K562 (cell line): ENCODE results near the gene CTXN1. TPM values are rescaled to one million over a fixed set of nuclear protein-coding genes. Genes with fewer than 3 reads are reported as not detected.

Source experiments
- ATAC-seq: fragments of 200-7000 bp; cut with Tn5 transposase; 3 replicates; pipeline ENCODE4 v1.9.1; 2020; ENCODE audit warnings: moderate library complexity
- Bru-seq: library from RNA; stranded (reverse); fragments of 400-500 nt; gene quantifications from one replicate; lab custom pipeline; 2021; lab: Mats Ljungman, UMichigan
- BruChase-seq, 2 experiments: library from RNA; stranded (reverse); fragments of 400-500 nt; gene quantifications; one replicate each; lab custom pipeline; 2021; lab: Mats Ljungman, UMichigan
- BruUV-seq: library from RNA; stranded (reverse); fragments of 400-500 nt; replicated peaks from 2 replicates; lab custom pipeline; 2021; lab: Mats Ljungman, UMichigan
- CTCF ChIA-PET: fragments of 300-600 bp; formaldehyde crosslinking; extraction: SDS; loops from one replicate; lab custom pipeline; 2021; ENCODE audit warnings: low intra/inter-chr PET ratio; lab: Yijun Ruan, JAX
- POLR2A ChIA-PET: fragments of 300-600, 350-650 bp; sonication (Branson Sonifier 250); formaldehyde crosslinking; extraction: SDS; loops from one replicate; lab custom pipeline; 2021; ENCODE audit warnings: antibody characterized with exemption, inconsistent platforms; lab: Yijun Ruan, JAX
- DNase-seq, 4 experiments: peaks; one replicate each; pipeline versions ENCODE4 v3.0.0 to v3.0.0-alpha.2; 2011 to 2018; ENCODE audit warnings: low spot score in 3 of 4, mixed read lengths in 3 of 4; ENCODE audit errors: extremely low read depth in 1 of 4
- FAIRE-seq: peaks from 2 replicates; lab custom pipeline; 2011; peaks lifted over from hg19 to GRCh38; lab: Jason Lieb, UNC
- H2AFZ ChIP-seq: 2 replicates; pipeline ENCODE4 v1.6.0; 2011; ENCODE audit warnings: low read depth, low read length, control low read depth, inconsistent platforms
- H3K27ac ChIP-seq: fragments of 200-600 bp; 3 replicates; pipeline ENCODE4 v1.8.0; 2011; ENCODE audit warnings: low read depth, mild to moderate bottlenecking, control low read depth, inconsistent platforms, low read length, moderate library complexity, mixed read lengths; ENCODE audit errors: extremely low read depth
- H3K27me3 ChIP-seq, 2 experiments: fragments of 300-600 bp in 1 of 2; 2 replicates in 1 of 2; 3 replicates in 1 of 2; pipeline versions ENCODE4 v1.6.0 to v1.8.0; 2011; ENCODE audit warnings: inconsistent platforms in 2 of 2, low read length in 2 of 2, mild to moderate bottlenecking in 1 of 2, mixed read lengths in 1 of 2, moderate library complexity in 1 of 2; ENCODE audit not compliant: control insufficient read depth in 2 of 2, insufficient read depth in 2 of 2
- H3K36me3 ChIP-seq: fragments of 300-600 bp; 3 replicates; pipeline ENCODE4 v1.8.0; 2011; ENCODE audit warnings: mild to moderate bottlenecking, low read length, inconsistent platforms; ENCODE audit not compliant: control insufficient read depth, insufficient read depth
- H3K4me1 ChIP-seq, 2 experiments: fragments of 200-600 bp in 1 of 2; replicated peaks in 1 of 2; 2 replicates in 1 of 2; 3 replicates in 1 of 2; pipeline versions ENCODE4 v1.5.1 to v1.8.0; 2011; ENCODE audit warnings: inconsistent platforms in 2 of 2, low read length in 2 of 2, mild to moderate bottlenecking in 1 of 2, mixed read lengths in 1 of 2, moderate library complexity in 1 of 2; ENCODE audit not compliant: control insufficient read depth in 2 of 2, insufficient read depth in 2 of 2
- H3K4me2 ChIP-seq: 2 replicates; pipeline ENCODE4 v1.6.1; 2011; ENCODE audit warnings: low read length, control low read depth, inconsistent platforms, mixed read lengths; ENCODE audit not compliant: insufficient read depth
- H3K4me3 ChIP-seq: fragments of 200-600 bp; sonication (generic), shearing (Covaris generic); 2 replicates; pipeline ENCODE4 v1.5.1; 2016; ENCODE audit warnings: control low read depth, inconsistent platforms
- H3K79me2 ChIP-seq: fragments of 200-600 bp; 3 replicates; pipeline ENCODE4 v1.8.0; 2011; ENCODE audit warnings: low read length, inconsistent platforms; ENCODE audit not compliant: control insufficient read depth, insufficient read depth
- H3K9ac ChIP-seq, 2 experiments: 2 replicates each; pipeline versions ENCODE4 v1.6.0 to v1.6.1; 2011; ENCODE audit warnings: low read depth in 2 of 2, low read length in 2 of 2, control low read depth in 1 of 2, inconsistent platforms in 1 of 2, mild to moderate bottlenecking in 1 of 2, mixed read lengths in 1 of 2; ENCODE audit not compliant: insufficient read depth in 1 of 2
- H3K9me1 ChIP-seq: one replicate; pipeline ENCODE4 v1.6.0; 2011; ENCODE audit warnings: inconsistent platforms, mild to moderate bottlenecking, low read length, moderate library complexity; ENCODE audit not compliant: control insufficient read depth, insufficient read depth
- H3K9me3 ChIP-seq: replicated peaks from 2 replicates; pipeline ENCODE4 v1.5.1; 2011; ENCODE audit warnings: low read depth, low read length, inconsistent platforms; ENCODE audit not compliant: control insufficient read depth, insufficient read depth
- H4K20me1 ChIP-seq: replicated peaks from 2 replicates; pipeline ENCODE4 v1.6.1; 2011; ENCODE audit warnings: low read length, inconsistent platforms, mixed read lengths; ENCODE audit not compliant: control insufficient read depth, insufficient read depth
- HSF4 ChIP-seq: fragments of 250-450 bp; sonication (Bioruptor Pico); IDR thresholded peaks from 2 replicates; pipeline ENCODE4 v2.1.2; 2022; ENCODE audit warnings: mild to moderate bottlenecking, moderate library complexity, borderline replicate concordance
- JUNB ChIP-seq: fragments of 450-650 bp; formaldehyde crosslinking; conservative IDR thresholded peaks from 2 replicates; pipeline ENCODE4 v1.4.0; 2020; ENCODE audit warnings: mild to moderate bottlenecking
- NKRF ChIP-seq: fragments of 450-650 bp; IDR thresholded peaks from 2 replicates; pipeline ENCODE4 v1.6.1; 2016; ENCODE audit warnings: borderline replicate concordance
- SIX5 ChIP-seq, 2 experiments: IDR thresholded peaks; 2 replicates each; pipeline ENCODE4 v1.6.1; 2011; ENCODE audit warnings: low read length in 2 of 2, borderline replicate concordance in 1 of 2, low read depth in 1 of 2, mild to moderate bottlenecking in 1 of 2, moderate library complexity in 1 of 2; ENCODE audit not compliant: insufficient read depth in 1 of 2
- ZFX ChIP-seq: sonication (generic); formaldehyde crosslinking; IDR thresholded peaks from 2 replicates; pipeline ENCODE4 v1.8.0; 2022; ENCODE audit warnings: mild to moderate bottlenecking, missing genetic modification reagents, moderate library complexity
- ZNF75A ChIP-seq: fragments of 450-650 bp; formaldehyde crosslinking; IDR thresholded peaks from 2 replicates; pipeline ENCODE4 v1.4.0; 2020; ENCODE audit warnings: mild to moderate bottlenecking
- ZNF780A ChIP-seq: fragments of 250-450 bp; sonication (Bioruptor Pico); IDR thresholded peaks from 2 replicates; pipeline ENCODE4 v1.5.0; 2021; ENCODE audit warnings: mild to moderate bottlenecking
- WGBS: fragments of 100-300 bp; shearing (Covaris generic); methylation state at CpG from one replicate; pipeline ENCODE4 v1.1.6; 2016; ENCODE audit warnings: low coverage, mixed read lengths; ENCODE audit not compliant: insufficient coverage; ENCODE audit errors: missing lambda C conversion rate; 5-methylcytosine and 5-hydroxymethylcytosine counted together
- in situ Hi-C: fragments of 300-500 bp; cut with MboI; formaldehyde crosslinking; loops from 4 replicates; pipeline ENCODE4 v1.15.0; 2018; ENCODE audit warnings: inconsistent platforms, mixed read lengths
- intact Hi-C: fragments of 100-400 bp; cut with micrococcal nuclease; formaldehyde crosslinking; loops from 2 replicates; pipeline ENCODE4 v1.14.2; 2022
- long read RNA-seq, 3 experiments: library from polyadenylated mRNA in 2 of 3; library from RNA in 1 of 3; unstranded in 2 of 3; stranded (forward) in 1 of 3; transcript quantifications; one replicate each; pipeline ENCODE4 v2.0.0, GENCODE V29; 2019 to 2022
- polyA minus RNA-seq, 3 experiments: library from RNA; depleted of rRNA, polyadenylated mRNA; stranded (reverse); fragments of >200 nt; gene quantifications; 2 replicates each; pipeline ENCODE4 v1.2.3, GENCODE V29; 2011
- polyA plus RNA-seq, 8 experiments: library from polyadenylated mRNA; depleted of rRNA in 4 of 8; stranded (reverse) in 5 of 8; unstranded in 3 of 8; fragments of >200 nt; fragmentation: Nextera tagmentation in 2 of 8; fragmentation: Illumina TruSeq in 1 of 8; extraction: Ambion mirVana in 2 of 8; extraction: Trizol in 1 of 8; gene quantifications; 2 replicates each; pipeline versions ENCODE4 v1.2.1 to v1.2.3, GENCODE V29; 2011 to 2014; ENCODE audit warnings: inconsistent platforms in 1 of 8, missing spikeins in 1 of 8
- total RNA-seq, 7 experiments: library from RNA; depleted of rRNA in 6 of 7; stranded (reverse); fragments of >200 nt in 6 of 7; fragmentation: Illumina TruSeq in 2 of 7; extraction: Trizol in 2 of 7; gene quantifications; 2 replicates each; pipeline versions ENCODE4 v1.2.1 to v1.2.3, GENCODE V29; 2011 to 2021; ENCODE audit warnings: low replicate concordance in 1 of 7
- TF ChIP-seq, protein P1 (sequence below), 3 experiments: IDR thresholded peaks in 2 of 3; conservative IDR thresholded peaks in 1 of 3; 2 replicates each; pipeline ENCODE4 v1.5.1; 2011 to 2012; ENCODE audit warnings: low read length in 3 of 3, mild to moderate bottlenecking in 3 of 3, control low read depth in 2 of 3, improper control_type of control experiment in 1 of 3, inconsistent platforms in 1 of 3, low read depth in 1 of 3, mixed read lengths in 1 of 3, moderate library complexity in 1 of 3; ENCODE audit not compliant: insufficient read depth in 2 of 3
- TF ChIP-seq, protein P2 (sequence below), 2 experiments: fragments of 200-800 bp in 1 of 2; sonication (Bioruptor generic) in 1 of 2; sonication (generic) in 1 of 2; formaldehyde crosslinking in 1 of 2; IDR thresholded peaks in 1 of 2; conservative IDR thresholded peaks in 1 of 2; 2 replicates each; pipeline versions ENCODE4 v1.5.0 to v1.6.1; 2016 to 2020; ENCODE audit warnings: missing compliant biosample characterization in 1 of 2, missing genetic modification characterization in 1 of 2, missing genetic modification reagents in 1 of 2

The CTXN1 gene
- 0.67 and 3.5 TPM in 2 replicates for total RNA-seq (2011; cell fraction: chromatin; rRNA removed; ENCODE audit: low replicate concordance)
- total RNA-seq (2011; cell fraction: nucleolus; rRNA removed): 6.2 and 8.0 TPM in 2 replicates
- 2.6 and 3.4 TPM in 2 replicates for total RNA-seq (2011; cell fraction: nucleoplasm; rRNA removed)
- 7.4 and 10.9 TPM in 2 replicates for total RNA-seq (2014; rRNA removed)
- total RNA-seq (2014; rRNA removed; fragmentation: Illumina TruSeq; extraction: Trizol): 0.15 and 0.19 TPM in 2 replicates
- total RNA-seq (2015; rRNA removed; fragmentation: Illumina TruSeq; extraction: Trizol): 1.8 and 2.3 TPM in 2 replicates
- 37.4 and 38.9 TPM in 2 replicates for total RNA-seq (2021)
- polyA plus RNA-seq (2011; rRNA removed): 1.3 and 1.4 TPM in 2 replicates
- polyA plus RNA-seq (2011; cell fraction: cytosol; rRNA removed): 6.3 and 53.8 TPM in 2 replicates
- polyA plus RNA-seq (2011; cell fraction: nucleus; rRNA removed): 3.6 and 12.2 TPM in 2 replicates
- 4.8 and 15.6 TPM in 2 replicates for polyA plus RNA-seq (2012)
- 1.5 and 4.9 TPM in 2 replicates for polyA plus RNA-seq (2014; fragmentation: Illumina TruSeq; extraction: Trizol)
- polyA plus RNA-seq (2014; fragmentation: Nextera tagmentation; extraction: Ambion mirVana): not detected
- 9.2 and 14.5 TPM in 2 replicates for polyA plus RNA-seq (2014; rRNA removed)
- polyA minus RNA-seq (2011; rRNA and poly(A)+ RNA removed): 0.14 TPM in 1 of 2 replicates, not detected in the other
- 15.8 and 19.9 TPM in 2 replicates for polyA minus RNA-seq (2011; cell fraction: cytosol; rRNA and poly(A)+ RNA removed)
- polyA minus RNA-seq (2011; cell fraction: nucleus; rRNA and poly(A)+ RNA removed): 2.3 and 2.7 TPM in 2 replicates
- percentile 50 among the genes with signal in this experiment for Bru-seq, nascent RNA
- BruChase-seq, experiment 1, labeled RNA remaining after a 2-hour chase: percentile 43 among the genes with signal in this experiment
- percentile 43 among the genes with signal in this experiment for BruChase-seq, experiment 2, labeled RNA remaining after a 6-hour chase
- long read RNA-seq, experiment 1, partial matches to known transcripts: 0 of 29 reads
- long read RNA-seq, experiment 1, other reads (novel, unspliced or antisense): 26 of 29 reads
- long read RNA-seq, experiment 2, transcript CTXN1-201 (2 exons, 1,274 nt): major isoform, 54 of 78 reads
- long read RNA-seq, experiment 2, partial matches to known transcripts: 24 of 78 reads
- long read RNA-seq, experiment 2, other reads (novel, unspliced or antisense): 0 of 78 reads
- long read RNA-seq, experiment 3: 0 reads

GRCh38 chr19:7926021-7926726 is at the start of gene CTXN1:
Gene CTXN1 (minus strand): TSS chr19:7926135. CDS start chr19:7925538, 597 bp downstream.
- no peaks in the 10 kb centered on the region for H3K9me3 ChIP-seq
- BruUV-seq: no TSS peak
- DNase-seq (peak; percentile 80 to 92 (median 85)), FAIRE-seq (peak; percentile 70), ATAC-seq (peak; percentile 73)
- peak within 1 kb of the TSS; percentile 73 for H3K27ac ChIP-seq
- POLR2A ChIA-PET: interaction anchor here (0.6 to 2.7 kb wide), 5 partner anchors 9 to 835 kb away, joined by 3 to 17 read pairs (median 4); partner anchors contain the start of gene TIMM44
- CTCF ChIA-PET: no interaction called here
- intact Hi-C loops (no loop called here), in situ Hi-C loops (no loop called here)
- peaks cover 27% of the 10 kb centered on the region for H4K20me1 ChIP-seq
- H2AFZ ChIP-seq: peak within 1 kb of the TSS; percentile 79
- H3K79me2 ChIP-seq: no peaks in the 10 kb centered on the region; the same call in 2 of the 3 replicates
- H3K36me3 ChIP-seq: peaks cover 47% of the 10 kb centered on the region; the same call in 1 of the 3 replicates
- under 1% methylated on average over 11 of the region's 65 CpGs for WGBS
- no peaks in the 10 kb centered on the region for H3K9me1 ChIP-seq
- peak within 1 kb of the TSS; percentile 78 for H3K4me2 ChIP-seq
- peaks cover 11 to 85% of the 10 kb centered on the region in 2 experiments for H3K4me1 ChIP-seq
- peak within 1 kb of the TSS; percentile 32 to 88 for H3K9ac ChIP-seq
- H3K27me3 ChIP-seq: no peaks in the 10 kb centered on the region
- peak within 1 kb of the TSS; percentile 48 for H3K4me3 ChIP-seq
- TF ChIP-seq ZFX (CRISPR knock-in tag) (peak; percentile 28), ZNF780A (no peak), ZNF75A (CRISPR knock-in tag) (peak; percentile 42; the same call in 1 of the 2 replicates), HSF4 (no peak), SIX5 (IDR thresholded peaks at IDR 0.05; ENCODE audit: borderline replicate concordance in 1 of 2, insufficient read depth in 1 of 2, low read depth in 1 of 2, low read length in 2 of 2) (no peak), NKRF (no peak), JUNB (CRISPR knock-in tag) (0 out of 2 replicates have a peak, but pooled peaks have one; percentile 18)
- TF ChIP-seq, protein P1, sequence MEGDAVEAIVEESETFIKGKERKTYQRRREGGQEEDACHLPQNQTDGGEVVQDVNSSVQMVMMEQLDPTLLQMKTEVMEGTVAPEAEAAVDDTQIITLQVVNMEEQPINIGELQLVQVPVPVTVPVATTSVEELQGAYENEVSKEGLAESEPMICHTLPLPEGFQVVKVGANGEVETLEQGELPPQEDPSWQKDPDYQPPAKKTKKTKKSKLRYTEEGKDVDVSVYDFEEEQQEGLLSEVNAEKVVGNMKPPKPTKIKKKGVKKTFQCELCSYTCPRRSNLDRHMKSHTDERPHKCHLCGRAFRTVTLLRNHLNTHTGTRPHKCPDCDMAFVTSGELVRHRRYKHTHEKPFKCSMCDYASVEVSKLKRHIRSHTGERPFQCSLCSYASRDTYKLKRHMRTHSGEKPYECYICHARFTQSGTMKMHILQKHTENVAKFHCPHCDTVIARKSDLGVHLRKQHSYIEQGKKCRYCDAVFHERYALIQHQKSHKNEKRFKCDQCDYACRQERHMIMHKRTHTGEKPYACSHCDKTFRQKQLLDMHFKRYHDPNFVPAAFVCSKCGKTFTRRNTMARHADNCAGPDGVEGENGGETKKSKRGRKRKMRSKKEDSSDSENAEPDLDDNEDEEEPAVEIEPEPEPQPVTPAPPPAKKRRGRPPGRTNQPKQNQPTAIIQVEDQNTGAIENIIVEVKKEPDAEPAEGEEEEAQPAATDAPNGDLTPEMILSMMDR (IDR thresholded peaks at IDR 0.05 in 2 of 3, conservative IDR thresholded peaks at IDR 0.05 in 1 of 3; ENCODE audit: insufficient read depth in 2 of 3, low read depth in 1 of 3, low read length in 3 of 3): peak in 2 of 3 experiments; percentile 16; a peak in 1 of 6 replicates
- TF ChIP-seq, protein P2, sequence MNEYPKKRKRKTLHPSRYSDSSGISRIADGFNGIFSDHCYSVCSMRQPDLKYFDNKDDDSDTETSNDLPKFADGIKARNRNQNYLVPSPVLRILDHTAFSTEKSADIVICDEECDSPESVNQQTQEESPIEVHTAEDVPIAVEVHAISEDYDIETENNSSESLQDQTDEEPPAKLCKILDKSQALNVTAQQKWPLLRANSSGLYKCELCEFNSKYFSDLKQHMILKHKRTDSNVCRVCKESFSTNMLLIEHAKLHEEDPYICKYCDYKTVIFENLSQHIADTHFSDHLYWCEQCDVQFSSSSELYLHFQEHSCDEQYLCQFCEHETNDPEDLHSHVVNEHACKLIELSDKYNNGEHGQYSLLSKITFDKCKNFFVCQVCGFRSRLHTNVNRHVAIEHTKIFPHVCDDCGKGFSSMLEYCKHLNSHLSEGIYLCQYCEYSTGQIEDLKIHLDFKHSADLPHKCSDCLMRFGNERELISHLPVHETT (CRISPR knock-in tag; conservative IDR thresholded peaks at IDR 0.05 in 1 of 2, IDR thresholded peaks at IDR 0.05 in 1 of 2): peak in 1 of 2 experiments; percentile 53; a peak in 1 of 4 replicates
